GM13976 (cell line): ENCODE data around the gene OR5M11.
"Not testable (repeated sequence)": the region's sequence is repeated elsewhere in the genome, so short reads cannot be mapped to it uniquely, and the experiment has no call there.

ENCODE experiments used
- DNase-seq: peaks from one replicate; pipeline ENCODE4 v3.0.0; 2012; ENCODE audit warnings: low spot score
- in situ Hi-C: fragments of 300-500 bp; cut with MboI; formaldehyde crosslinking; loops from one replicate; pipeline ENCODE4 v1.12.0; 2022; ENCODE audit warnings: low sequenced_read_pairs, mixed read lengths, inconsistent platforms; ENCODE audit not compliant: unreplicated experiment
- TF ChIP-seq, protein P1 (sequence below): IDR thresholded peaks from 2 replicates; pipeline ENCODE4 v1.5.1; 2012; ENCODE audit warnings: borderline replicate concordance, mild to moderate bottlenecking; ENCODE audit not compliant: insufficient read depth; ENCODE audit errors: extremely low read depth, missing control alignments, control extremely low read depth

Gene OR5M11

GRCh38 chr11:56543157-56543556, at the start of gene OR5M11:
Gene OR5M11 (minus strand): TSS chr11:56543257. CDS start chr11:56543257, 0 bp downstream.
- no peak for DNase-seq
- in situ Hi-C loops, result no loop called here
- TF ChIP-seq, protein P1, sequence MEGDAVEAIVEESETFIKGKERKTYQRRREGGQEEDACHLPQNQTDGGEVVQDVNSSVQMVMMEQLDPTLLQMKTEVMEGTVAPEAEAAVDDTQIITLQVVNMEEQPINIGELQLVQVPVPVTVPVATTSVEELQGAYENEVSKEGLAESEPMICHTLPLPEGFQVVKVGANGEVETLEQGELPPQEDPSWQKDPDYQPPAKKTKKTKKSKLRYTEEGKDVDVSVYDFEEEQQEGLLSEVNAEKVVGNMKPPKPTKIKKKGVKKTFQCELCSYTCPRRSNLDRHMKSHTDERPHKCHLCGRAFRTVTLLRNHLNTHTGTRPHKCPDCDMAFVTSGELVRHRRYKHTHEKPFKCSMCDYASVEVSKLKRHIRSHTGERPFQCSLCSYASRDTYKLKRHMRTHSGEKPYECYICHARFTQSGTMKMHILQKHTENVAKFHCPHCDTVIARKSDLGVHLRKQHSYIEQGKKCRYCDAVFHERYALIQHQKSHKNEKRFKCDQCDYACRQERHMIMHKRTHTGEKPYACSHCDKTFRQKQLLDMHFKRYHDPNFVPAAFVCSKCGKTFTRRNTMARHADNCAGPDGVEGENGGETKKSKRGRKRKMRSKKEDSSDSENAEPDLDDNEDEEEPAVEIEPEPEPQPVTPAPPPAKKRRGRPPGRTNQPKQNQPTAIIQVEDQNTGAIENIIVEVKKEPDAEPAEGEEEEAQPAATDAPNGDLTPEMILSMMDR, result no peak

DNA sequence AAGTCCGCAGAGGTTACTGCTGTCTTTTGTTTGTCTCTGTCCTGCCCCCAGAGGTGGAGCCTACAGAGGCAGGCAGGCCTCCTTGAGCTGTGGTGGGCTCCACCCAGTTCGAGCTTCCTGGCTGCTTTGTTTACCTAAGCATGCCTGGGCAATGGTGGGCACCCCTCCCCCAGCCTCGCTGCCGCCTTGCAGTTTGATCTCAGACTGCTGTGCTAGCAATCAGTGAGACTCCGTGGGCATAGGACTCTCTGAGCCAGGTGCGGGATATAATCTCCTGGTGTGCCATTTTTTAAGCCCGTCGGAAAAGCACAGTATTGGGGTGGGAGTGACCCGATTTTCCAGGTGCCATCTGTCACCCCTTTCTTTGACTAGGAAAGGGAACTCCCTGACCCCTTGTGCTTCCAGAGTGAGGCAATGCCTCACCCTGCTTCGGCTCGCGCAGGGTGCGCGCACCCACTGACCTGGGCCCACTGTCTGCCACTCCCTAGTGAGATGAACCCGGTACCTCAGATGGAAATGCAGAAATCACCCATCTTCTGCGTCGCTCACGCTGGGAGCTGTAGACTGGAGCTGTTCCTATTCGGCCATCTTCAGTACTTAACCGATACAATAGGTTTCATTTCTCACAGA, 49.1 kb upstream of the OR5M11 start:
- in situ Hi-C loops, DNase-seq: not testable (repeated sequence)

- in situ Hi-C loops, result no loop called here
- DNase-seq, result no peak
- TF ChIP-seq, protein P1, result no peak
Measured at GRCh38 chr11:56577621-56578020, 34.6 kb upstream of the OR5M11 start, which contains the start of gene OR5M10. Gene OR5M10 (minus strand): TSS chr11:56577721. CDS start chr11:56577721, 0 bp downstream.

DNA sequence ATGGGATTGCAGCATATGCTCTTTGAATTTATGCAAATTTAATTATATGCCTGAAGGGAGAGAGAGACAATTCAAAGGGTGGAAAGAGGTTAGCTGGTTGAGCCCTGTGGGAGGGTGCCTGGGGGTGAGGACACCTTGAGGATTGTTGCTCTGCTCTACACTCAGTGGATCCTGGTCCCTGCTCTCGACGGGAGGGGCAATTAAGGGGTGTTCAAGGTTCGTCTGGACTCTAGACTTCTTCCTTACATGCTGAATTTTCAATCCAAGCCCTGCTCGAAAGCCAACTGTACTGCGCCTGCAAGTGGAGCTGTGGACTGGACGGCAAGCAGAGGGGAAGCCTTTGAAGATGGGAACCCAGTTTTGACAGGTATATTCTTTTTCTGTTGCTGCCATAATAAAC, 15.5 kb upstream of the OR5M11 start:
- TF ChIP-seq, protein P1, result no peak
- DNase-seq, result no peak
- in situ Hi-C loops, result no loop called here

GRCh38 chr11:56554691-56555090, 11.6 kb upstream of the OR5M11 start:
- in situ Hi-C loops, DNase-seq: not testable (repeated sequence)

GRCh38 chr11:56545531-56545930, 2.5 kb upstream of the OR5M11 start:
- DNase-seq, result no peak
- TF ChIP-seq, protein P1, result no peak
- in situ Hi-C loops, result no loop called here

- no peak for DNase-seq
- in situ Hi-C loops, result no loop called here
- TF ChIP-seq, protein P1, result no peak
Measured at GRCh38 chr11:56543739-56544138, 682 bp upstream of the OR5M11 start.

GRCh38 chr11:56533054-56533740, 9.9 kb downstream of the OR5M11 start:
- in situ Hi-C loops, result no loop called here
- TF ChIP-seq, protein P1, result no peak
- DNase-seq, result no peak
